ENCODE results near the gene KLHL3.

Gene KLHL3

GRCh38 chr5:137595396-137596079, 140.4 kb downstream of the KLHL3 start:
- in situ Hi-C loops (cut with MboI; ENCODE audit: low sequenced_read_pairs) = no loop called here

- in situ Hi-C loops (cut with MboI; ENCODE audit: low sequenced_read_pairs) = no loop called here
Measured at GRCh38 chr5:137594717-137595116, 141.2 kb downstream of the KLHL3 start.

- in situ Hi-C loops (cut with MboI; ENCODE audit: low sequenced_read_pairs) = no loop called here
Measured at GRCh38 chr5:137592317-137592716, 143.6 kb downstream of the KLHL3 start.

- in situ Hi-C loops (cut with MboI; ENCODE audit: low sequenced_read_pairs) = no loop called here
Measured at GRCh38 chr5:137589185-137589584, 146.7 kb downstream of the KLHL3 start.

GRCh38 chr5:137587919-137588318, 148.0 kb downstream of the KLHL3 start:
- in situ Hi-C loops (cut with MboI; ENCODE audit: low sequenced_read_pairs) = no loop called here

GRCh38 chr5:137584262-137584661, 151.6 kb downstream of the KLHL3 start:
- in situ Hi-C loops (cut with MboI; ENCODE audit: low sequenced_read_pairs) = no loop called here

- in situ Hi-C loops (cut with MboI; ENCODE audit: low sequenced_read_pairs) = no loop called here
Measured at GRCh38 chr5:137583129-137583528, 152.8 kb downstream of the KLHL3 start.

- in situ Hi-C loops (cut with MboI; ENCODE audit: low sequenced_read_pairs) = no loop called here
Measured at GRCh38 chr5:137582218-137582617, 153.7 kb downstream of the KLHL3 start.

- in situ Hi-C loops (cut with MboI; ENCODE audit: low sequenced_read_pairs) = no loop called here
Measured at GRCh38 chr5:137581776-137582175, 154.1 kb downstream of the KLHL3 start.

GRCh38 chr5:137580030-137580429, 155.9 kb downstream of the KLHL3 start:
- in situ Hi-C loops (cut with MboI; ENCODE audit: low sequenced_read_pairs) = no loop called here

- in situ Hi-C loops (cut with MboI; ENCODE audit: low sequenced_read_pairs) = no loop called here
Measured at GRCh38 chr5:137575847-137576246, 160.0 kb downstream of the KLHL3 start.

- in situ Hi-C loops (cut with MboI; ENCODE audit: low sequenced_read_pairs) = no loop called here
Measured at GRCh38 chr5:137575211-137575610, 160.7 kb downstream of the KLHL3 start.

- in situ Hi-C loops (cut with MboI; ENCODE audit: low sequenced_read_pairs) = no loop called here
Measured at GRCh38 chr5:137573376-137573775, 162.5 kb downstream of the KLHL3 start.

- in situ Hi-C loops (cut with MboI; ENCODE audit: low sequenced_read_pairs) = no loop called here
Measured at GRCh38 chr5:137572042-137572695, 163.7 kb downstream of the KLHL3 start.

GRCh38 chr5:137570070-137570469, 165.8 kb downstream of the KLHL3 start:
- in situ Hi-C loops (cut with MboI; ENCODE audit: low sequenced_read_pairs) = no loop called here
